Keratinocyte (primary cell): ENCODE measurements around the gene SHMT2. TPM values are rescaled to one million over a fixed set of nuclear protein-coding genes. Genes with fewer than 3 reads are reported as not detected.
A peak's percentile ranks its signal among the peaks of the same experiment; 100 is the strongest.

Source experiments
- DNase-seq: peaks from one replicate; pipeline ENCODE4 v3.0.0-alpha.2; 2011; ENCODE audit warnings: low read depth, missing footprints, low spot score
- FAIRE-seq: peaks from 2 replicates; lab custom pipeline; 2011; peaks lifted over from hg19 to GRCh38; lab: Jason Lieb, UNC
- H2AFZ ChIP-seq: 2 replicates; pipeline ENCODE4 v1.6.0; 2012; ENCODE audit warnings: low read length, control low read depth, inconsistent platforms; ENCODE audit not compliant: control insufficient read depth
- H3K27ac ChIP-seq: 2 replicates; pipeline ENCODE4 v1.5.1; 2011; ENCODE audit warnings: low read length; ENCODE audit not compliant: control insufficient read depth, insufficient read depth
- H3K27me3 ChIP-seq: 3 replicates; pipeline ENCODE4 v1.6.0; 2011; ENCODE audit warnings: low read length; ENCODE audit not compliant: control insufficient read depth, insufficient read depth; ENCODE audit errors: extremely low read depth
- H3K36me3 ChIP-seq, 2 experiments: 2 replicates in 1 of 2; 3 replicates in 1 of 2; pipeline ENCODE4 v1.5.1; 2011; ENCODE audit warnings: low read length in 2 of 2, mild to moderate bottlenecking in 1 of 2; ENCODE audit not compliant: control insufficient read depth in 2 of 2, insufficient read depth in 2 of 2; ENCODE audit errors: extremely low read depth in 1 of 2
- H3K4me1 ChIP-seq: 3 replicates; pipeline ENCODE4 v1.5.1; 2011; ENCODE audit warnings: low read length; ENCODE audit not compliant: control insufficient read depth, insufficient read depth; ENCODE audit errors: extremely low read depth
- H3K4me2 ChIP-seq: 3 replicates; pipeline ENCODE4 v1.6.0; 2011; ENCODE audit warnings: low read depth, low read length; ENCODE audit not compliant: control insufficient read depth, insufficient read depth; ENCODE audit errors: extremely low read depth
- H3K4me3 ChIP-seq, 3 experiments: fragments of 200-600 bp in 1 of 3; sonication (generic) in 1 of 3; 2 replicates in 2 of 3; 3 replicates in 1 of 3; pipeline ENCODE4 v1.5.1; 2011 to 2016; ENCODE audit warnings: low read length in 3 of 3, mild to moderate bottlenecking in 3 of 3, control low read depth in 2 of 3, inconsistent platforms in 1 of 3, low read depth in 1 of 3, mixed read lengths in 1 of 3, mixed run types in 1 of 3, moderate library complexity in 1 of 3; ENCODE audit not compliant: control insufficient read depth in 2 of 3, insufficient read depth in 2 of 3; ENCODE audit errors: extremely low read depth in 1 of 3
- H3K79me2 ChIP-seq: 2 replicates; pipeline ENCODE4 v1.6.0; 2012; ENCODE audit warnings: low read length; ENCODE audit not compliant: control insufficient read depth, insufficient read depth
- H3K9ac ChIP-seq: 3 replicates; pipeline ENCODE4 v1.6.0; 2011; ENCODE audit warnings: low read length; ENCODE audit not compliant: control insufficient read depth, insufficient read depth; ENCODE audit errors: extremely low read depth
- H3K9me1 ChIP-seq: 3 replicates; pipeline ENCODE4 v1.6.0; 2011; ENCODE audit warnings: low read length; ENCODE audit not compliant: control insufficient read depth, insufficient read depth; ENCODE audit errors: extremely low read depth
- H3K9me3 ChIP-seq: 2 replicates; pipeline ENCODE4 v1.5.1; 2012; ENCODE audit warnings: low read depth, low read length; ENCODE audit not compliant: control insufficient read depth
- H4K20me1 ChIP-seq: 3 replicates; pipeline ENCODE4 v1.6.0; 2011; ENCODE audit warnings: low read length; ENCODE audit not compliant: control insufficient read depth, insufficient read depth; ENCODE audit errors: extremely low read depth
- EZH2 ChIP-seq: IDR thresholded peaks from one replicate; pipeline ENCODE4 v1.6.1; 2012; ENCODE audit warnings: inconsistent platforms, mild to moderate bottlenecking, low read length, moderate library complexity
- dilution Hi-C: fragments of 300-500 bp; cut with MboI; formaldehyde crosslinking; loops from one replicate; pipeline ENCODE4 v1.7.0; 2020; ENCODE audit warnings: low sequenced_read_pairs; ENCODE audit not compliant: extremely low pct_ligation_motif_present
- polyA plus RNA-seq, 5 experiments: library from polyadenylated mRNA; depleted of rRNA in 3 of 5; stranded (reverse) in 3 of 5; stranded (forward) in 1 of 5; unstranded in 1 of 5; fragments of >200 nt; gene quantifications; 1 replicate in 1 of 5; 2 replicates in 3 of 5; 3 replicates in 1 of 5; pipeline versions ENCODE4 v1.2.1 to v1.2.3, GENCODE V29; 2011 to 2012; ENCODE audit warnings: missing spikeins in 2 of 5, low read depth in 1 of 5, low replicate concordance in 1 of 5
- TF ChIP-seq, protein P1 (sequence below), 3 experiments: IDR thresholded peaks in 1 of 3; conservative IDR thresholded peaks in 1 of 3; optimal IDR thresholded peaks in 1 of 3; 2 replicates in 2 of 3; 3 replicates in 1 of 3; pipeline versions ENCODE3 to v1.5.1; 2011; ENCODE audit warnings: low read length in 3 of 3, mild to moderate bottlenecking in 3 of 3, moderate library complexity in 2 of 3, control low read depth in 1 of 3, inconsistent platforms in 1 of 3; ENCODE audit not compliant: insufficient read depth in 2 of 3; ENCODE audit errors: extremely low read depth in 1 of 3

Gene SHMT2
- polyA plus RNA-seq, 1 donor (not counting 4 experiments of a cell fraction or from before 2014, with no cell fraction given): 128 TPM

DNA sequence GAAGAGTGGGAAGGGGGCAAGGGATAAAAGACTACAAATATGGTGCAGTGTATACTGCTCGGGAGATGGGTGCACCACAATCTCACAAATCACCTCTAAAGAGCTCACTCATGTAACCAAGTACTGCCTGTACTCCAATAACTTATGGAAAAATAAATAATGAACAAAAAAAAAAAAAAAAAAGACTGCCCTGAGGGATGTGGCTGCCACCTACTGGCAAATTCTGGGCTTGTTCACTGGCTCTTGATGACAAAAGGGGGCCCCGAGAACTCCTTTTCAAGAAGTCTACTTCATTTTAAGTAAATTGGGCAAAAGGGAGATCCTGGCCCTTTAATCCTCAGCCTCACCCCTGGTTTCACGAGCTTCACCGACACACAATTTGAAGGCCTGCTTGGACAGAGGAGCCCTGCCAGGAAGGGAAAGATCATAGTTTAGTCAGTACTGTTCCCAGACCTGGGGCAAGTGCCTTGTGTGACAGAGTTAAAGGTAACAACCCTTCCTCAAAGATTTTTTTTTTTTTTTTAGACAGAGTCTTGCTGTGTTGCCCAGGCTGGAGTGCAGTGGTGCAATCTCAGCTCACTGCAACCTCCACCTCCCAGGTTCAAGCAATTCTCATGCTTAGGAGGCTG lies 47.5 kb downstream of the SHMT2 start:
- TF ChIP-seq, protein P1, sequence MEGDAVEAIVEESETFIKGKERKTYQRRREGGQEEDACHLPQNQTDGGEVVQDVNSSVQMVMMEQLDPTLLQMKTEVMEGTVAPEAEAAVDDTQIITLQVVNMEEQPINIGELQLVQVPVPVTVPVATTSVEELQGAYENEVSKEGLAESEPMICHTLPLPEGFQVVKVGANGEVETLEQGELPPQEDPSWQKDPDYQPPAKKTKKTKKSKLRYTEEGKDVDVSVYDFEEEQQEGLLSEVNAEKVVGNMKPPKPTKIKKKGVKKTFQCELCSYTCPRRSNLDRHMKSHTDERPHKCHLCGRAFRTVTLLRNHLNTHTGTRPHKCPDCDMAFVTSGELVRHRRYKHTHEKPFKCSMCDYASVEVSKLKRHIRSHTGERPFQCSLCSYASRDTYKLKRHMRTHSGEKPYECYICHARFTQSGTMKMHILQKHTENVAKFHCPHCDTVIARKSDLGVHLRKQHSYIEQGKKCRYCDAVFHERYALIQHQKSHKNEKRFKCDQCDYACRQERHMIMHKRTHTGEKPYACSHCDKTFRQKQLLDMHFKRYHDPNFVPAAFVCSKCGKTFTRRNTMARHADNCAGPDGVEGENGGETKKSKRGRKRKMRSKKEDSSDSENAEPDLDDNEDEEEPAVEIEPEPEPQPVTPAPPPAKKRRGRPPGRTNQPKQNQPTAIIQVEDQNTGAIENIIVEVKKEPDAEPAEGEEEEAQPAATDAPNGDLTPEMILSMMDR (optimal IDR thresholded peaks at IDR 0.05 in 1 of 3, IDR thresholded peaks at IDR 0.05 in 1 of 3, conservative IDR thresholded peaks at IDR 0.05 in 1 of 3; ENCODE audit: extremely low read depth in 1 of 3, insufficient read depth in 2 of 3, low read length in 3 of 3): peak in 2 of 3 experiments; percentile 34 to 35
- TF ChIP-seq EZH2: no peak
- H3K9me1 ChIP-seq: no peaks in the 10 kb centered on the region
- no peaks in the 10 kb centered on the region for H3K9me3 ChIP-seq
- no peak overlapping the region for H2AFZ ChIP-seq
- DNase-seq (no peak), FAIRE-seq (no peak)
- no peaks in the 10 kb centered on the region for H4K20me1 ChIP-seq
- H3K9ac ChIP-seq: no peak overlapping the region
- H3K36me3 ChIP-seq: peaks cover 3% of the 10 kb centered on the region in 2 experiments
- no peak overlapping the region for H3K27ac ChIP-seq
- H3K4me1 ChIP-seq: peaks cover 14% of the 10 kb centered on the region
- H3K27me3 ChIP-seq: no peaks in the 10 kb centered on the region
- H3K79me2 ChIP-seq: no peaks in the 10 kb centered on the region
- dilution Hi-C loops: no loop called here
- H3K4me2 ChIP-seq: no peak overlapping the region
- H3K4me3 ChIP-seq: no peak overlapping the region

DNA sequence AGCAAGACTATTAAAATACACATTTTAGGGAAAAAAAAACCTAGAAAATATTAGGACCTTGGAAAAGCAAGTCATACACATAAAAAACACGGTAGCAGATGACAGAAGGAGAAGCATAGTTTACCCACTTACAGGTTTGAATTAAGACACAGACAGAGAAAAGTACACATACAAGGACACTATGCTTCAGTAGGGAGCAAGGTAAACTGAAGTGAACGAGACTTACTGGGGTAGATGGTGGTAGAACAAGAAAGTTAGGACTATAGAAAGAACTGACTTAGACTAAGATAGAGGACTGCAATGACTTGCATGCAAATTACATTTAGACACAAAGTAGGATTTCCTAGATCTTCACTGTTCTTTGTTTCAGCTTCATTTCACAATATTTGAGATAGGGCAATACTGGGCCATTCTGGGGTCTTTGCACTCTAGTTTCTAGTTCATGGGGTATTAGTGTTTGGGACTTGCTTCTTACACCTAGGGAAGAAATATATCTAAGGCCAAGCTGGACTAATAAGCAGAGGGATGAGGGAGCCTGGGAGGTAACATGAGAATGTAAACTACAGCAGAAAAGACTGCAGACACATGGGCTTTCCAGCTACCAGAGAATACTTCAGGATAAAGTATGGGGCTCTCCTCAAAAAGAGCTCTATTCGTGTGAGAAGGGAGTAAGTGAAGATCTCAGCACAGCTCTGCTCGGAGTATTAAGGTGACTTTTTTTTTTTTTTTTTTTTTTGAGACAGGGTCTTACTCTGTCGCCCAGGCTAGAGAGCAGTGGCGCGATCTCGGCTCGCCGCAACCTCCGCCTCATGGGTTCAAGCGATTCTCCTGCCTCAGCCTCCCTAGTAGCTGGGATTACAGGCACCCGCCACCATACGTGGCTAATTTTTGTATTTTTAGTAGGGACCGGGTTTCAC lies 49.2 kb downstream of the SHMT2 start:
- Histone ChIP-seq H3K9me1 (no peaks in the 10 kb centered on the region), H3K9ac (no peak overlapping the region), H3K9me3 (no peaks in the 10 kb centered on the region), H3K36me3 (peaks cover 4 to 8% of the 10 kb centered on the region in 2 experiments), H3K27ac (no peak overlapping the region), H3K79me2 (no peaks in the 10 kb centered on the region), H2AFZ (no peak overlapping the region), H3K27me3 (no peaks in the 10 kb centered on the region), H3K4me1 (peaks cover 14% of the 10 kb centered on the region), H3K4me3 (no peak overlapping the region), H3K4me2 (no peak overlapping the region), H4K20me1 (no peaks in the 10 kb centered on the region)
- dilution Hi-C loops: no loop called here
- no peak for DNase-seq
- FAIRE-seq: no peak
- TF ChIP-seq EZH2: no peak
- TF ChIP-seq, protein P1 (optimal IDR thresholded peaks at IDR 0.05 in 1 of 3, IDR thresholded peaks at IDR 0.05 in 1 of 3, conservative IDR thresholded peaks at IDR 0.05 in 1 of 3; ENCODE audit: extremely low read depth in 1 of 3, insufficient read depth in 2 of 3, low read length in 3 of 3): no peak
